MM.1S (cell line): Measurements from ENCODE around the gene IL19.

Experiments
- CTCF ChIP-seq: fragments of 300-600 bp; sonication (generic); IDR thresholded peaks from 2 replicates; pipeline ENCODE4 v1.5.1; 2016; ENCODE audit warnings: antibody characterized with exemption, low read length, mixed read lengths
- EZH2 ChIP-seq: fragments of 300-600 bp; sonication (generic); optimal IDR thresholded peaks from 2 replicates; pipeline ENCODE3; 2017; ENCODE audit warnings: low read depth, mild to moderate bottlenecking, antibody characterized with exemption, low read length, mixed read lengths
- EZH2phosphoT487 ChIP-seq: fragments of 300-600 bp; sonication (generic); IDR thresholded peaks from 2 replicates; pipeline ENCODE4 v1.6.1; 2018; ENCODE audit warnings: antibody characterized with exemption, low read length

- TF ChIP-seq CTCF (no peak), EZH2 (no peak), EZH2phosphoT487 (no peak)
Measured at GRCh38 chr1:206883160-206883559, 112.6 kb downstream of the IL19 start.
